Measurements from ENCODE around the gene VAX1.
"Not testable (repeated sequence)": the region's sequence is repeated elsewhere in the genome, so short reads cannot be mapped to it uniquely, and the experiment has no call there.

VAX1 gene

DNA sequence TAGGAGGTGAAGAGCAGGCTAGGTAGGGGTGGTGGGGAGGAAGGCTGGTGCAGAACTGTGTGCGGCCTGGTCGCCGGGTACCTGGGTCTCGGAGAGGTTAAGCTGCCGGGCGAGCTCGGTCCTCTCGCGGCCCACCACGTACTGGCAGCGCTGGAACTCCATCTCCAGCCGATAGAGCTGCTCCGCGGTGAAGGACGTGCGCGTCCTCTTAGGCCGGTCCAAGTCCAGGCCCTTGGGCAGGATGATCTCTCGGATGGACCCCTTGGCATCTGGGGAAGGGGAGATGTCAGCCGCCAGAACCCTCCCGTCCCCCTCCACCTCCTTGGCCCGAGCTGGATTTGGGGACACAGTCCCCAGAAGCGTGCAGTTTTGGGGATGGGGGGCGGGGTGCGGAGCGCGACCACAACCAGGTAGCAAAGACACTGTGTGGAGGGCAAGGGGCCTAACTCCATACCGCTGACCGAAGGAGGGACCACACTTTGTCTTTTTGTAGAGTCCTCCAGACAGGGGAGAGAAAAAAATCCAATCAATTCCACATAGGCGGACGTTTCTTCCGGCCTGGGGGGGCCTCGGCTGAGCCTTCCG, 1.6 kb downstream of the VAX1 start:
- H3K4me3 ChIP-seq (ENCODE audit: low read depth, low read length) = no peak overlapping the region

DNA sequence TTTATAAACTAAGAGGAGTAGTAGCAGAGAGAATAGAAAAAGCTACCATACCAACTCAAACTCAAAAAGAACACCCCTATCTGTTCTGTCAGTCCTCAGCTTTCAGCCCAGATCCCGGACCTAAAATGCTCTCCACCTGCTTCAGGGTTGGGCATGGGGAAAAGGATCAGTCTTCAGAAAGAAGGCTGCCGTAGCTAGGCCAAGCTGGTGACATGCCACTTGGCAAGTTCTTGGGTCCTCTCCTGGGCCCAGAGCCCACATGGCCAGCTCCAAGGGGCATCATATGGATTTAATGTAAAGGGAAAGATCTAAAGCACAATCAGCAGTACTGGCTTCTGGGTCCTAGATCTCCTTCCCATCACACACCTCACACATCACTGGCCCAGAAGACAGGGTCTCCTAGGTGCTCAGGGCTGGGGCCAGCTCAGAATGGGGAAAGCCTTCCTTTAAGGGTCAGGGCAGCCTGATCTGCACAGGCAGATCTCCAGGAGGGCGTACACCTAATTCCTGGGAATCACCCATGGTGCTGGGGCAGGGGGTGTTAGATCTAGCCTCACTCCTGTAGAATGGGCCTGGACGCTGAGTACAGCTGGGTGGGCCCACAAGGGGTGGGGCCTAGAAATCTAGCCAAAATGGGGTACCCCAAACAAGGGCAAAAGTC, 2.5 kb downstream of the VAX1 start:
- H3K4me3 ChIP-seq (ENCODE audit: low read depth, low read length) = no peak overlapping the region

DNA sequence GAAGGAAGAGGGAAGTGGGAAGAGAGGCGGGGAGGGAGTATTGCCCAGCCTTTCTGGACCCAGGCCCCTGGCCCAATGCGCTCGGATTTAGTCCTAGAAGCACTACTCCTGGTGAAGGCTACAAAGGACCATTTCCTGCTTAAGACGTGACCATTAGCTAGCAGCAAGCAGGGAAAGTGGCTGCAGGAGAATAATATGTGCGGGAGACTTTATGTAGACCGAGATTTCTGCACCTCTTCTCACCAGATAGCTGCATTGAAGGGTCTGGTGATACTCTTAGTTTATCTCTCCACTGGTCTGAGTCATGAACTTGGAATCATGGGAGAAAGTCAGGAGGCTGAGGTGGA, 3.1 kb downstream of the VAX1 start:
- peak overlapping the region; percentile 8 for H3K4me3 ChIP-seq (ENCODE audit: low read depth, low read length)

DNA sequence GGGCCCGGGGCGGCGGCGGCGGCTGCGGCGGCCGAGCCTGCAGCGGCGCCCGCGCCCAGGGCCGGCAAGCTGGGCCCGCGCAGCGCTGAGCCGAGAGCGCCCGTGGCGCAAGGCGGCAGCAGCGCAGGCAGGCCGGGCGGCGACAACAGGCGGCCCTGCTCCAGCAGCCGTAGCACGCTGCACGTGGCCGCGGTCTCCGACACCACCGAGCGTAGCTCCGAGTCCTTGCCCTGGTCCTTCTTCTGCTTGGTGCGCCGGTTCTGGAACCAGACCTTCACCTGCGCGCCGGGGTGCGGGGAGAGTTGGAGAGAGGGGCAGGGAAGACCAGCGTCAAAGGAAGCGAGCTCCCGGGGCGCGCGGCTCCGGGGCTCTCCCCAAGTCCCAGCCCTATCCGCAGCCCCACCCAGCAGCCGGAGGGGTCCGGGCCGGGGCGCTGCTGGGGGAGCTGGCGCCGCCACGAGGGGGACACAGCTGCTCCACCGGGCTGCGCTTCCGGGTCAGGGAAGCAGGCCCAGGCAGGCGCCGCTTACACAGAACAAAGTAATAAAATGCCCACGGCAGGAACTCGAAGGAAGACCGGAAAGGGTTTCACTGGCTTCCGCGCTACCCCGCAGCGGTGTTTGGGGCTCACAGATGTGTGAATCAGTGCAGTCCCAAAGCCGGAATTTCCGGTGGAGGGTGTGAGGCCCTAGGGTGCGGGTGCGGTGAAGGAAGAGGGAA, 3.6 kb downstream of the VAX1 start:
- peak overlapping the region; percentile 8 for H3K4me3 ChIP-seq (ENCODE audit: low read depth, low read length)

DNA sequence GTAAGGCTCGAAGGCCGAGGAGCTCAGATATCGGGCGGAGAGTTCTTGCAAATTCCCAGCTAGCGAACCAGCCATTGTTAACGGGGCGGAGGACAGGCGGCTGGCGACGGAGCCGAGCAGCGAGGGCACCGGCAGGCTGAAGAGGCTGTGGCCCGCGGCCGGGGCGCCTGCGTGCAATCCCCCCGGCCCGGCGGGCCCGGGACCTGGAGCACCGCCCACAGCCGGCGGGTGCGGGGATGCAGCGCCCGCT, 4.1 kb downstream of the VAX1 start:
- no peak overlapping the region for H3K4me3 ChIP-seq (ENCODE audit: low read depth, low read length)

DNA sequence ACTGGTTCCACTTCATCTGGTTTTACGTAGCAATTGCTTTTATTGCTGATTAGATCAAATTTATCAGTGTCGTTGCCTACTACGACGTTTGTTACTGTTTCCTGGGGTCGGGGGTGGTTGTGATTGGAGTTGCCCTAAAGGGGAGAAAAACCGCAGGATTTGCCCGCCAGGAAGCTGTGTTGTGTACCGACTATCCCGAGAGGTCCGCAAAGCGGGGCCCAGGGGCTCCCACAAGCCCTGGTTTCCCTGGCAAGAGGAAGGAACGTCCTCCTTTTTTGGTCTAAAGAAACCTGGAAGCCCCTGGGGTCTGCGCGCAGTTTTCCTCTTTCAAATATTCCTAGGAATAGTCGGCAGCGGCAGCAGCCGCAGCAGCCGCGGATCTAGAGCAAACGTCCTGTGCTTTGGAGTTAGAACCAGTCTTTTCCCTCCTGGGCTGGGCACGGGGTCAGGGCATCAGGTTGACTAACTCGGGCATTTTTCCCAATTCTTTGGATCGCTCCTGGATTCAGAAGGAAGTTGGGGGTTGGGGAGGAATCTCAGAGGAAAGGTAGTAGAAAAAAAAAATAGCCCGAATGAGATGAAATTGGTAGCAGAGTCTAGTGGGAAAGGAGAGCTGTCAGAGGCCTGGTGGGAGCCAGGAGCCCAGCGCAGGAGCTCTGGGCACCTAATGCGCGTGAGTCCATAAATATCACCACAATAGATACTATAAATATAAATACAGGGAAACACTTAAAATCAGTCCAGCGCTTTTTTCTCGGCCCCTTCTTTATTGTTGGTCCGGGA, 4.6 kb downstream of the VAX1 start:
- H3K4me3 ChIP-seq (ENCODE audit: low read depth, low read length) = no peak overlapping the region

DNA sequence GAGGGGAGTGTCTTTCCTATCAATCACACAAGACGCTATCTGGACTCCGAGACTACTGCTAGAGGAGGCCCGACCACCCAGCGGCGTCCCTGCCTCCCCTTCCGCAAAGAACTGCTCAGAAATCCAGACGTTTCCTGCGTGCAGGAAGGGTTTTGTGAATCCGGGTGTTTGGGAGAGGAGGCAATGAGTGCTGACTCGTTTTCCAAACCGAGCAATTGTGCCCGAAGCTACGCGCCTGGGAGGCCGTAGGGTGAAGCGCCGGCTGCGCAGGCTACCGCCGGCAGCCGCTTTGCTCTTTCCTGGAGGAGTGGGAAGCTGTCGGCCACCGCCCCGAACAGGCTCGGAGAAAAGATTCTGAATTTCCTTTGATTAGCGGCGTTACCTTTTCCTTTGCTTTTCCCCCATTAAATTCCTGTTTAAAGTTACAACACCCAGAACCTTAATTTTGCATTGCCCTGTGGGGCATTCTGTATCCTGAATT, 5.3 kb downstream of the VAX1 start:
- H3K4me3 ChIP-seq (ENCODE audit: low read depth, low read length) = no peak overlapping the region

DNA sequence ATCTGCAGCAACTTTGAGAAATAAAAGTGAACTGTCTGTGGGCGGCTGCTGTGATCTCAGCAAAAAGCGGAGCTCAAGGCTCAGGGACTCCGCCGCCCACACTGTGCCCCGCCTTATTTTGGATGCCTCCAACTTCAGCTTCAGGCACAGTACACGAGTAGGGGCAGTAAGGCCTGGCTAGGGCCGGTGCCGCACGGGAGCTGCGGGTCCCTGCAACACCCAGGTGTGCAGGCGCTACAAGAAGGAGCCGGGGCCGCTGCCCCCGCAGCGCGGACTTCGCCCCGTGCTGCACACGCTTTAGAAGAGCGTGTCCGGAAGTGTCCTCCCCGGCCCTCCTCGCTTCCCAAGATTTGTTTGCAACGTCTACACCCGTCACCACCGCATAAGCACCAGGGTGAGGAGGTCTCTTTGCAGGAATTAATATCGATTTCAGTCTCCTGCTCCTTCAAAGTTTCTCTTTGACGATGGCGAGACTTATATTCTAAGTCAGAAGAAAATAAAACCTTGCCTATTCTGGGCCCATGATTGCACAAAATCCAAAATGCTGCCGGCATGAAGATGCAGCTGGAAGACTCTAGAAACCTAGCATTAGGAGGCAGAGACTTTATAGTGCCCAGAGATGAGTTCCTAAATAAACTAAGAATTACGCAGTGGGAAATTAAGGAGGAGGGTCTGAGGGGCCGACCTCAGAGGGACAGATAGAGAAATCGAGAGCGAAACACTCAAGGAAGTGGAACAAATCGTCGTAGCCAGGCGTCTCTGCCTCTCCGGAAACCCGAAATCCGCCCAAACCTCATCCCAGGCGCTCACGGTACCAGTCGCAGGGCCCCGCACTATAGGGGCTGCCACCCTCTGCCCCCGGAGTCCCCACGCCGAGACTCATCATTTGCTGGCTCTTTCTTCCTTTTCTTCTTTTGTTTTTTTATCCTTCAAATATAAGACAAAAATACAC, 6.4 kb downstream of the VAX1 start:
- H3K4me3 ChIP-seq (ENCODE audit: low read depth, low read length) = peak overlapping the region; percentile 13

DNA sequence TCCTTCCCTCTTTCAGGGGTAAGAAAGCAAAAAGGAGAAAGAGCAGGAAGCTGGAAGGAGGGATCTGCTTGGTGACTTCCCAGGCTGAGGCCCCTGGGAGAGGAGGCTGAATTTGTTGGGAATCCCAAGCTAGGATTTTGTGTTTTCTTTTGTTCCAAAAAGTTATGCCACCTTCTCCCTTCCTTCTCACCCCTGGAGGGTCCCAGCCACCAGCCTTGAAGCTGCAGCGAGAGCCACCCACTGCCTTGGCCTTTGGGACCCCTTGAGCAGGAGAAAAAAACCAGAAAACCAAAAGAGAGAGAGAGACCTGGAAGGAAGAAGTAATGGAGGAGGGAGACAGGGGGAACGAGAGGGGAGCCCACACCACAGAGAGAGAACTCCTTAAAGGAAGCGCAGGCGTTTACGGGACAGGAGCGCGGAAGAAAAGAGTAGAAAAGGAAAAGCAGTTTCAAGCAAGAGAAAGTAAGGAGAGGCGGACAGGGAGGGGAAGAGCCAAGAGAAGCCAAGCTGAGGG, 7.2 kb downstream of the VAX1 start:
- peak overlapping the region; percentile 13 for H3K4me3 ChIP-seq (ENCODE audit: low read depth, low read length)

DNA sequence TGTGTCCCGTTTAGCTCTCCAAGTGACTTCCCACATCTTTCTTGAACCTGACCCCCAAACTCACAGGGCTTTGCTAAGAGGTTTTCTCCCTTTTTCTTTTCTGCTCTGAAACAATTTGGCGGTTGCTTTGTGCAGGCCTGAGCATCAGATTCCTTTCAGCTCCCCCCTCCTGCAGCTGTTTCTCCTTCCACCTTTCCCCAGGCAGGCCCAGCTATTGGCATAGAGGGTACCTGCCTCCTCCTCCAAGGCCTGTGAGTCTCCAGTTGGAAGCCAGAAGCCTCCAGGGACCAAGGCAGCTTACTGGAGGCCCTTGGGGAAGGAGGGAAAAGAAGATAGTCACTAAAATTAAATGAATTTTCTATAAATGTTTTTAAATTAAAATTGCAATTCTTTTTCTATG, 7.7 kb downstream of the VAX1 start:
- H3K4me3 ChIP-seq (ENCODE audit: low read depth, low read length) = no peak overlapping the region

DNA sequence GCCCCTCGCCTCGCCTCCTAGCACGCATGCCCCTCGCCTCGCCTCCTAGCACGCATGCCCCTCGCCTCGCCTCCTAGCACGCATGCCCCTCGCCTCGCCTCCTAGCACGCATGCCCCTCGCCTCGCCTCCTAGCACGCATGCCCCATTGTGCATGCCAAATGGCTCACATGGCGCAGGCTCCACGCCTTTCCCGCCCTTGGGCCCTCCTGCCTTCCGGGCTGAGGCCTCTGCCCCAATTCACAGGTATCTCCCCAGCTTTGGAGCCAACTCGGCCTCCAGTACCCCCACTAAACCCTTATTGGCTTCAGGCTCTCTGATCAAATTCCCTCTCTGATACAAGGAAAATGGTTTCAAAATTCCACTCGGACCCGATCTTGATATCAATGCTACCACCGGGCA, 11.4 kb downstream of the VAX1 start:
- H3K4me3 ChIP-seq (ENCODE audit: low read depth, low read length) = not testable (repeated sequence)

DNA sequence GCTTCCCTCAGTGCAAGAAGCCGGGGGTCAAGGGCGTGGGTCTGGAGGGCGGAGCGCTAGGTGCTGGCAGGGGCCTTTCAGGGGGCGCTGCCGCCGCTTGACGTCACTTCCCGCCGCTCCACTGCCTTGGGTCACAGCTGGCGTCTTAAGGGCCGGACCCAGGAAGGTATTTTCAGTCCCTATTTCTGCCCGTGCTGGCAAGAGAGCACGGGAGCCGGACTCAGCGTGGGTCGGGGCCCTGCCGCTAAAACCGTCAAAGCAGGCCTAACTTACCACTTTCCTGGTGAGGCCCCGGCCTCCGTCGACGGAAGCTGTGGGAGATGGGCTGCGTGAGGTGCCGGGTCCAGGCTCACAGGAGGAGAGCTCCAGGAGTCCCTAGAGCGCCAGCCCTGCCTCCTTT, 12.0 kb downstream of the VAX1 start:
- H3K4me3 ChIP-seq (ENCODE audit: low read depth, low read length) = no peak overlapping the region

DNA sequence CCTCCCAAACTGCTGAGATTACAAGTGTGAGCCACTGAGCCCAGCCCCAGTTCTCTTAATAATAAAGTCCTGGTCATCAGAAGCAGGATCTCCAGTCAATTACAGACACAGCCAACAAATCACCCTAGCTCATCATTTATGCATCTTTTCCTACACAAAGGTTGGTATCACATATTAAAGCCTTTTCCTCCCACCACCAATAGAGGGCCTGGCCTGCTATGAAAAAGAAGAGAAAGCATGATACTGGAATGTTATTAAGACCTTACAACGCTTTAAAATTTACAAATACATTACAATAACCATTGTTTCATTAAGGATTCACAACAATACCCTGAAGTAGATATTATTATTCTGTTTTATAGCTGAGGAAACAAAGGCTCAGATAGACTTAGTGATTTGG, 25.9 kb downstream of the VAX1 start:
- no peak overlapping the region for H3K4me3 ChIP-seq (ENCODE audit: low read depth, low read length)

DNA sequence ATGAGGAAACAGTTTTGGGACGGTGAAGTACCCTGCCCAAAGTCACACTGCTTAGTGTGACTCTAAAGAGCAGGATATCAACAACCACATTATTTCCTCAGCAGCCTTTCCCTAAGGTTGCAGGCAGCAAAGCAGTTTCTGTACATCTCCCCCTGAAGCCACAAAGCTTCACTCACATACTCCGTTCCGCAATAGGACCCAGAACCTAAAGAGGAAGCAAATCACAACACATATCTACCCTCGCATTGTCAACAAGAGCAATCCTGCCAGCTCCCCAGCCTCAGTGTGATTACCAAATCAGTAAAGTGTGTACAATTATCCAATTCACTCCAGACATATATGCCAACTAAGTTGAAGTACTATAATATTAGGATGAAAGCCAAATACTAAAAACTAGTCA, 30.8 kb downstream of the VAX1 start:
- H3K4me3 ChIP-seq (ENCODE audit: low read depth, low read length) = no peak overlapping the region

DNA sequence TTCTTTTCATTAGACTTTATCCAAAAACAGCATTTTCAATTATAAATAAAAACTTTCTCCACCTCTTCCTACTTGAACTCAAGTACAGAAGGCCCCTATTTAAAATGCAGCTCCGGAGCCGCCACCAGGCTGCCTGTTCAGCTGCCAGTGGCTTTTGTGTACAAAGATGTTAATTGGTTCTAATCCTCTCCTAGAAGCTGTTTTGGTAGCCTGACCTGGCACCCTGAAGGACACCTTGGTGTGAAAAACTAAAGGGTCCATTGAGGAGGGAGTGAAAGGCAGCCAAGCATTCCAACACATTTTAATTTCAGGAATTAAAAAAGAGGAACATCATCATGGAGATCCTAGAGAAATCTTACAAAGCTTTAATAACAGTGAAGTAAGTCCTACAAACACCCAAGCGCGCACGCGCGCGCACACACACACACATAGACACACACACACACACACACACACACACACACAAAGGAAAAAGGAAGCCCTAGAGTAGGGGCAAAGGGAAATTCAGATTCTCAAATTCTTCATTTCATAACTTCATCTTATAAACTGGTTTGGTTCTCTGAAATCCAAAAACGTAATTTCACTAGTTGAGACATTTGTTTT, 41.4 kb downstream of the VAX1 start:
- no peak overlapping the region for H3K4me3 ChIP-seq (ENCODE audit: low read depth, low read length)

DNA sequence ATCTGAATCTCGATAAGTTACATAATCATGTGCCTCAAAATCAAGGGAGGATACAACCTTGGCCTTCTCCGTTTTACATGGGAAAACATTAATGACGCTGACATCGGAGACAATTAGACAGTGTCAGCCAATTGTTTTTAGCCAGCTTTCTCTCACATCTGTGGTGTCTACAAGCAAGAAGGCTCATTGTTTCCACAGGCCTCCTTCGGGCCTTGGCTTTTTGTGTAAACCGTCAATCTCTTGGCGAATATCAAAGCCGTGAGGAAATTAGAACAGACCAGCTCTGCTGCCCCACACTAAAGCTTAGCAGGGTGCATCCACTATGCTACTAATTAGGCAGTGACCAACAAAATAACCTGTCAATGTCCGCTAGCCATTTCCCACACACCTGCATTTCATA, 43.2 kb downstream of the VAX1 start:
- no peak overlapping the region for H3K4me3 ChIP-seq (ENCODE audit: low read depth, low read length)

DNA sequence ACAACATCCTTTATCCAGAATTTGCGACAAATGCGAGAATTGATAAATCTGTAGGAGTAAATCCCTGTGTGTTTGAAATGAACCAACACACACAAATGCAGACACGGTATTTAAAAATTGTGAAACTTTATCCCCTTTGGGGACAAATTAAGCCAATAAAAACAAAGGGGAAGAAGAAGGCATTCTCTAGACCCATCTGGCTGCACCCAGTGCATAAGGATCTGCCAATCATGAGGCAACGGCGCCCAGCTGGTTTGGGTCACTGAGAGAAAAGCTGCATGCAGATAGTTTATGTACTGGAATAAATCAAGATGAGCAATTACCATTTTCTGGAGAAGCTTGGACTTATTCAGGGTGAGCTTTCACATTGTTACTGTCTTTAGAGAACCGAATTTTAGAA, 45.7 kb downstream of the VAX1 start:
- H3K4me3 ChIP-seq (ENCODE audit: low read depth, low read length) = no peak overlapping the region

DNA sequence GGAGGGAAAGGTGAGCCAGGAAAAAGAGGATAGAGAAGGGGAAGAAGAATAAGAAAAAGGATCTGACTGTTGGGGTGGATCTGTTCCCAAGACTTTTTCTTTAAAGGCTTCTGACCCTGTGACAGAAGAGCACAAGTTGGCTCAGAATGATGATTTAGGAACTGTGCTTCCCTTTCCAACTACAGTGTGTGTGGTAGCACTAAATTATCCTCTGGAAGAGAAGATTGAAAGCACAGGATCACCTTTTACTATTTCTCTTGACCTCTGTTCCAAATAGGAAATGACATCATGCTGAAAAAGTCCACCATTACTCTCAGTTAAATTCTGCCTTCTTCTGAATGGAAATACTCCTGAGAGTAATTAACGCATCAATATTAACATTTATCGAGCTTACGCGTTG, 47.2 kb downstream of the VAX1 start:
- H3K4me3 ChIP-seq (ENCODE audit: low read depth, low read length) = no peak overlapping the region

DNA sequence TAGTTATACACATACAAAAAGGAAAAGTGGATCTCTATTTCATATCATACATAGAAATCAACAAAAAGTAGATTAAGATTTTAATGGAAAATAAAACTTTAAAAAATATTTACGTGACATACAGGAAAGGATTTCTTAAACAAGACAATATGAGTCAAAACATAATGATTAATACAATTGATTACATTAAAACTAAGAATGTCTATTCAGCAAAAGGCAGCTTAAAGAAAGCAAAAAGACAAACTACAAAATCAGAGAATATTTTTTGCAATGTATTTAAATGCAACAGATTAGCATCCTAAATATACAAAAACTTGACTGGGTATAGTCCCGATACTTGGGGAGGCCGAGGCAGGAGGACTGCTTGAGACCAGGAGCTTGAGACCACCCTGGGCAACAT, 50.5 kb downstream of the VAX1 start:
- no peak overlapping the region for H3K4me3 ChIP-seq (ENCODE audit: low read depth, low read length)

DNA sequence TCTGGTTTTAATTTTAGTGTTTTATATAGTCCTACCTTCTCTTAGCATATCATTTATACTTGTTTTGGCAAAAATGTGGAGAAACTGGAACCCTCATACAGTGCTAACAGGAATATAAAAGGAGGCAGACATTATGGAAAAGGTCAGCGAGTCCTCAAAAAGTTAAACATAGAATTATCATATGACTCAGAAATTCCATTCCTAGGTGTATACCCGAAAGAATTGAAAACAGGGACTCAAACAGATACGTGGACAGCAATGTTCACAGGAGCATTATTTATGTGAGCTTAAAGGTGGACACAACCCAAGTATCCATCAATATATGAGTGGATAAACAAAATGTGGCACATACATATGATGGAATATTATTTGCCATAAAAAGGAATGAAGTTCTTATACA, 51.5 kb downstream of the VAX1 start:
- H3K4me3 ChIP-seq (ENCODE audit: low read depth, low read length) = no peak overlapping the region
